ENCODE measurements around the gene FLRT2.

GRCh38 chr14:85531587-85532373 lies 1.8 kb downstream of the FLRT2 start:
- TF ChIP-seq CTCF (IDR thresholded peaks at IDR 0.05) (peak in 3 of 6 experiments; percentile 12 to 40 (median 20)), POLR2A (IDR thresholded peaks at IDR 0.05) (no peak)

All from esophagus squamous epithelium (tissue), 4 donors.